B cell (primary cell): Measurements from ENCODE around the gene HOXA9. TPM values are rescaled to one million over a fixed set of nuclear protein-coding genes. Genes with fewer than 3 reads are reported as not detected.

Experiments used
- ATAC-seq: fragments of 200-7000 bp; cut with Tn5 transposase; one replicate; pipeline ENCODE4 v1.10.0; 2021; ENCODE audit warnings: low read depth, mild to moderate bottlenecking, moderate number of reproducible peaks, moderate library complexity
- CTCF ChIA-PET: fragments of 350-600 bp; sonication (Branson Sonifier 250); formaldehyde crosslinking; loops from one replicate; lab custom pipeline; 2021; ENCODE audit warnings: antibody characterized with exemption, inconsistent platforms; lab: Charles Lee
- POLR2A ChIA-PET: fragments of 350-600 bp; sonication (Branson Sonifier 250); formaldehyde crosslinking; loops from one replicate; lab custom pipeline; 2021; ENCODE audit warnings: antibody characterized with exemption; lab: Charles Lee
- DNase-seq: peaks from one replicate; pipeline ENCODE4 v3.0.0; 2013
- H2AFZ ChIP-seq: 2 replicates; pipeline ENCODE4 v1.6.1; 2012; ENCODE audit warnings: mild to moderate bottlenecking, low read depth, low read length; ENCODE audit not compliant: insufficient read depth, poor library complexity, severe bottlenecking
- H3K27ac ChIP-seq, 2 donors: 1 replicate in 1 of 2; 2 replicates in 1 of 2; pipeline ENCODE4 v1.5.1; 2012 to 2013; ENCODE audit warnings: low read length in 2 of 2, mild to moderate bottlenecking in 2 of 2, moderate library complexity in 1 of 2
- H3K27me3 ChIP-seq, 4 experiments: fragments of 200-600 bp in 1 of 4; sonication (generic) in 1 of 4; replicated peaks in 1 of 4; 1 replicate in 2 of 4; 2 replicates in 2 of 4; pipeline versions ENCODE4 v1.6.1 to v1.7.0; 2013 to 2016; ENCODE audit warnings: low read length in 3 of 4, mild to moderate bottlenecking in 2 of 4, mixed read lengths in 1 of 4, moderate library complexity in 1 of 4; ENCODE audit not compliant: insufficient read depth in 4 of 4, control insufficient read depth in 3 of 4; ENCODE audit errors: control extremely low read depth in 1 of 4
- H3K36me3 ChIP-seq, 2 experiments: replicated peaks in 1 of 2; 1 replicate in 1 of 2; 2 replicates in 1 of 2; pipeline versions ENCODE4 v1.6.1 to v1.7.1; 2013; ENCODE audit warnings: low read length in 1 of 2; ENCODE audit not compliant: insufficient read depth in 2 of 2, control insufficient read depth in 1 of 2; ENCODE audit errors: control extremely low read depth in 1 of 2, extremely low read depth in 1 of 2
- H3K4me1 ChIP-seq, 2 donors: fragments of 200-600 bp in 1 of 2; sonication (generic) in 1 of 2; 1 replicate in 1 of 2; 2 replicates in 1 of 2; pipeline versions ENCODE4 v1.5.1 to v1.6.1; 2013 to 2017; ENCODE audit warnings: low read length in 2 of 2; ENCODE audit not compliant: control insufficient read depth in 2 of 2, insufficient read depth in 2 of 2
- H3K4me2 ChIP-seq: replicated peaks from 2 replicates; pipeline ENCODE3; 2012; ENCODE audit warnings: mild to moderate bottlenecking, low read depth, low read length; ENCODE audit not compliant: poor library complexity, severe bottlenecking
- H3K4me3 ChIP-seq, 5 experiments: fragments of 200-600 bp in 1 of 5; sonication (generic) in 1 of 5; 1 replicate in 3 of 5; 2 replicates in 2 of 5; pipeline versions ENCODE4 v1.5.1 to v1.7.0; 2011 to 2016; ENCODE audit warnings: low read length in 4 of 5, mild to moderate bottlenecking in 4 of 5, low read depth in 2 of 5, control low read depth in 1 of 5, moderate library complexity in 1 of 5; ENCODE audit not compliant: insufficient read depth in 1 of 5; ENCODE audit errors: control extremely low read depth in 1 of 5, extremely low read depth in 1 of 5
- H3K79me2 ChIP-seq: fragments of 200-600 bp; sonication (generic); one replicate; pipeline ENCODE4 v1.6.0; 2016; ENCODE audit warnings: low read length; ENCODE audit not compliant: control insufficient read depth, insufficient read depth
- H3K9ac ChIP-seq: fragments of 200-600 bp; sonication (generic); 2 replicates; pipeline ENCODE4 v1.6.1; 2017; ENCODE audit warnings: mild to moderate bottlenecking, low read length, moderate library complexity
- H3K9me3 ChIP-seq, 3 donors: one replicate each; pipeline versions ENCODE4 v1.6.1 to v1.7.1; 2013; ENCODE audit warnings: low read length in 2 of 3; ENCODE audit not compliant: control insufficient read depth in 2 of 3, insufficient read depth in 1 of 3; ENCODE audit errors: control extremely low read depth in 1 of 3
- H4K20me1 ChIP-seq: 2 replicates; pipeline ENCODE4 v1.6.0; 2012; ENCODE audit warnings: mild to moderate bottlenecking, low read length; ENCODE audit not compliant: insufficient read depth, control insufficient read depth, poor library complexity, severe bottlenecking
- H3K27ac Mint-ChIP-seq: one replicate; pipeline ENCODE4 v1.8.0; 2021; ENCODE audit warnings: mixed read lengths
- H3K27me3 Mint-ChIP-seq: one replicate; pipeline ENCODE4 v1.8.0; 2021; ENCODE audit warnings: mixed read lengths
- H3K4me1 Mint-ChIP-seq: one replicate; pipeline ENCODE4 v1.8.0; 2021; ENCODE audit warnings: mixed read lengths
- H3K4me3 Mint-ChIP-seq: one replicate; pipeline ENCODE4 v1.8.0; 2021; ENCODE audit warnings: mixed read lengths
- H3K9me3 Mint-ChIP-seq: one replicate; pipeline ENCODE4 v1.8.0; 2022; ENCODE audit warnings: mixed read lengths; ENCODE audit not compliant: insufficient read depth
- CTCF ChIP-seq: fragments of 200-600 bp; IDR thresholded peaks from one replicate; pipeline ENCODE4 v1.8.0; 2022; ENCODE audit warnings: antibody characterized with exemption, mild to moderate bottlenecking
- EZH2 ChIP-seq: IDR thresholded peaks from 2 replicates; pipeline ENCODE4 v1.6.1; 2012; ENCODE audit warnings: borderline replicate concordance, low read depth, mild to moderate bottlenecking, moderate library complexity, low read length; ENCODE audit not compliant: insufficient read depth, poor library complexity, severe bottlenecking
- WGBS: methylation state at CpG from one replicate; pipeline ENCODE4 v1.1.5; 2013; ENCODE audit warnings: missing lambda C conversion rate; ENCODE audit not compliant: insufficient coverage; 5-methylcytosine and 5-hydroxymethylcytosine counted together
- intact Hi-C: fragments of 100-400 bp; cut with micrococcal nuclease; formaldehyde crosslinking; loops from one replicate; pipeline ENCODE4 v1.10.0; 2022
- polyA plus RNA-seq: library from polyadenylated mRNA; depleted of rRNA; stranded (reverse); fragments of >200 nt; gene quantifications from 2 replicates; pipeline ENCODE4 v1.2.3, GENCODE V29; 2012
- total RNA-seq, 2 donors: library from RNA; stranded (reverse); fragments of 120-200 nt in 1 of 2; gene quantifications; 1 replicate in 1 of 2; 2 replicates in 1 of 2; pipeline versions ENCODE4 v1.2.3 to v1.2.4, GENCODE V29; 2013 to 2022

Gene HOXA9
- total and polyA plus RNA-seq, 2 donors (not counting 1 experiment from before 2014, with no cell fraction given): 0.07 TPM; not detected in 1

DNA sequence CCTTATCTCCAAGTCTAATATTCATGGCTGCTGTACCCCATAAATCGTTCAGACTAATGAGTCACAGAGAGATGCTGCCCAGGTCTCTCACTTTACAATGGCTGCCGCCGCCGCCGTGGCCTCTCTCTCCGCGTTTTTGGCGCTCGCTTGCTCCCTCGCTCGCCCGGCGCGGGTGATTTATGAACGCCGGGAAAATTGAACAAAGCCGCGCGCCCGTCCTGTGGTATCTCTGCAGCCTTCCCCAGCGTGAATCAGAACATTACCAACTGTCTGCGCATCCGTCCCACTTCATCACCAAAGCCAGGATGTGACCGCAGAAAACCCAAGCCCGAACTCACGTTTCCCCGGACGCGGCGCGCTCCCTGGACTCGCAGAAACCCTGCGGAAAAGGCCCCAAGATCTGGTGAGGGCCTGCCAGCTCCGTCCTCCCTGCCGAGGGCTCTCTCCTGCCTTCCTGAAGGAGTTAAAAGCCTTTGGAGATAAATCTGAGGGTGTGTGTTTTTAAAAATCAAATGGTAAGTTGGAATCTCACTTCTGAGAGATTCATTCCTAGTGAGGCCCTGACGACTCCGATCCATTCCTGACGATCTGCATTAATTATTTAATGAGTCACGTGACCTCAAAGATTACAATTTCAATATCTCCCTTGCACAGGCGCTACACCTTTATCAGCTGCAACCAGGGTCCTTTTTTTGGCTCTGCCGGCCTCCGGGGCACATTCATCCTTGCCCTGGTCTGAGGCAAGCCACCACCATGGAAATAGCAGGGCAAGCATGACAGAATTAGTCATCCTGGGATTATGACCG is 41.0 kb downstream of the HOXA9 start:
- H3K36me3 ChIP-seq: no peaks in the 10 kb centered on the region
- 95% methylated on average over 41 of the region's 43 CpGs for WGBS
- H3K27ac Mint-ChIP-seq: no peak overlapping the region
- H3K4me3 ChIP-seq: no peak overlapping the region
- H3K79me2 ChIP-seq: no peaks in the 10 kb centered on the region
- H3K4me1 ChIP-seq: no peaks in the 10 kb centered on the region
- no peak for ATAC-seq
- no peak overlapping the region for H3K4me3 Mint-ChIP-seq
- ChIA-PET POLR2A (no interaction called here), CTCF (interaction anchor here (1.1 kb wide), 1 partner anchor 8 kb away, joined by 4 read pairs; no protein-coding TSS in a partner anchor)
- no peak for DNase-seq
- no peak overlapping the region for H3K9ac ChIP-seq
- H3K4me2 ChIP-seq: no peak overlapping the region
- TF ChIP-seq EZH2 (no peak), CTCF (no peak)
- H2AFZ ChIP-seq: no peak overlapping the region
- H3K4me1 Mint-ChIP-seq: no peaks in the 10 kb centered on the region
- intact Hi-C loops: no loop called here
- peaks cover 0 to 4% (median 2%) of the 10 kb centered on the region in 4 experiments for H3K27me3 ChIP-seq
- H3K27ac ChIP-seq: no peak overlapping the region
- H3K9me3 Mint-ChIP-seq: peaks cover 2% of the 10 kb centered on the region
- peaks cover 40% of the 10 kb centered on the region for H3K27me3 Mint-ChIP-seq
- no peaks in the 10 kb centered on the region for H4K20me1 ChIP-seq
- peaks cover 0 to 6% (median 0%) of the 10 kb centered on the region in 3 donors for H3K9me3 ChIP-seq

DNA sequence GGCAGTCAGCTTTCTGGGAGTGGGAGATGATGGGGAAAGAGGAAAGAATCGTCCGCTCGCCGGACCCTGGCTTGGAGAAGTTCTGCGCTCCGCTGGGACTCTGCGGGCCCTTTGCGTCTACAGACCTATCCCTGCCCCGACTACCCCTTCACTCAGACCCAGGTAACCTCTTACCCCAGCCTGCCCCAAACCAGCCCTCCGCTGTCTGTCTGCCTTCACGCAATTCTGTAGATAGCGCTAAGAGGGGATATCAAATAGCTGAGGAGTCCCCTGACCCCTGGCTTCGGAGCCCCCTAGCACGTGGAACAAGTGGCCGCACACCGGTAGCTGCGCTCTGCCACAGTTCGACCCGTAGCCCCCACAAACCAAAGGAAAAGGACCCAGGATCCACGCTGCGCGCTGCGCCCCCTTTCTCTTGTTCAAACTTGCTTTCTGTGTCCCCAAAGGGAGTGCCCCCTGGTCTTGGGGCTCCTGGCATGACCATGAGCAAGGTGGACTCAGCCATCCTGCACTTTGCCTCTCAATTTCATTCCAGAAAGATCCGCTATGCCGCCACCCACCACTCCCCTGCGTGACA is 41.8 kb downstream of the HOXA9 start:
- H3K9me3 Mint-ChIP-seq: no peaks in the 10 kb centered on the region
- Histone ChIP-seq H2AFZ (no peak overlapping the region), H3K4me1 (no peaks in the 10 kb centered on the region), H3K27me3 (peaks cover 0 to 4% (median 2%) of the 10 kb centered on the region in 4 experiments), H4K20me1 (no peaks in the 10 kb centered on the region), H3K79me2 (no peaks in the 10 kb centered on the region), H3K27ac (no peak overlapping the region), H3K4me2 (no peak overlapping the region), H3K36me3 (no peaks in the 10 kb centered on the region), H3K9me3 (peaks cover 0 to 3% (median 0%) of the 10 kb centered on the region in 3 donors), H3K4me3 (no peak overlapping the region), H3K9ac (no peak overlapping the region)
- no peak for DNase-seq
- intact Hi-C loops: no loop called here
- 98% methylated on average over 18 of the region's 26 CpGs for WGBS
- POLR2A ChIA-PET: no interaction called here
- TF ChIP-seq EZH2 (no peak), CTCF (no peak)
- CTCF ChIA-PET: no interaction called here
- peaks cover 35% of the 10 kb centered on the region for H3K27me3 Mint-ChIP-seq
- H3K4me3 Mint-ChIP-seq: no peak overlapping the region
- H3K4me1 Mint-ChIP-seq: no peaks in the 10 kb centered on the region
- H3K27ac Mint-ChIP-seq: no peak overlapping the region
- no peak for ATAC-seq
